Neuronal stem cell (in vitro differentiated cells): Measurements from ENCODE around the gene CLIP4.

Source experiments
- DNase-seq: peaks from one replicate; pipeline ENCODE4 v3.0.0-alpha.2; 2013; ENCODE audit warnings: low spot score
- H2AFZ ChIP-seq: one replicate; pipeline ENCODE4 v1.6.1; 2013; ENCODE audit warnings: mild to moderate bottlenecking, low read length, inconsistent platforms
- H2AK5ac ChIP-seq: 2 replicates; pipeline ENCODE4 v1.6.1; 2013; ENCODE audit warnings: low read depth, mild to moderate bottlenecking, inconsistent platforms, low read length, moderate library complexity, mixed read lengths
- H2BK120ac ChIP-seq: 2 replicates; pipeline ENCODE4 v1.6.1; 2013; ENCODE audit warnings: low read depth, mild to moderate bottlenecking, inconsistent platforms, low read length, moderate library complexity, mixed read lengths
- H2BK12ac ChIP-seq: one replicate; pipeline ENCODE4 v1.6.1; 2013; ENCODE audit warnings: low read length, inconsistent platforms
- H2BK15ac ChIP-seq: 2 replicates; pipeline ENCODE4 v1.6.1; 2013; ENCODE audit warnings: mild to moderate bottlenecking, low read length, inconsistent platforms, mixed read lengths
- H2BK5ac ChIP-seq: one replicate; pipeline ENCODE4 v1.6.1; 2013; ENCODE audit warnings: inconsistent platforms, mild to moderate bottlenecking, low read length, moderate library complexity
- H3K14ac ChIP-seq: one replicate; pipeline ENCODE4 v1.6.1; 2013; ENCODE audit warnings: low read length, inconsistent platforms
- H3K18ac ChIP-seq: 2 replicates; pipeline ENCODE4 v1.6.1; 2013; ENCODE audit warnings: low read length, inconsistent platforms
- H3K23ac ChIP-seq: 2 replicates; pipeline ENCODE4 v1.6.1; 2013; ENCODE audit warnings: low read depth, mild to moderate bottlenecking, mixed read lengths, low read length, inconsistent platforms; ENCODE audit not compliant: poor library complexity
- H3K27ac ChIP-seq: replicated peaks from 3 replicates; pipeline ENCODE4 v1.5.1; 2013; ENCODE audit warnings: low read length, inconsistent platforms
- H3K27me3 ChIP-seq, 3 experiments: 2 replicates each; pipeline ENCODE4 v1.6.1; 2013; ENCODE audit warnings: low read length in 3 of 3, mild to moderate bottlenecking in 2 of 3, inconsistent platforms in 1 of 3, low read depth in 1 of 3, mixed read lengths in 1 of 3, moderate library complexity in 1 of 3; ENCODE audit not compliant: control insufficient read depth in 3 of 3, insufficient read depth in 3 of 3
- H3K36me3 ChIP-seq, 2 donors: replicated peaks in 1 of 2; 2 replicates each; pipeline ENCODE4 v1.6.1; 2013; ENCODE audit warnings: low read length in 2 of 2; ENCODE audit not compliant: control insufficient read depth in 2 of 2, insufficient read depth in 2 of 2
- H3K4ac ChIP-seq: 2 replicates; pipeline ENCODE4 v1.6.1; 2013; ENCODE audit warnings: inconsistent platforms, mild to moderate bottlenecking, low read length, moderate library complexity
- H3K4me1 ChIP-seq, 2 donors: 1 replicate in 1 of 2; 2 replicates in 1 of 2; pipeline ENCODE4 v1.6.1; 2013; ENCODE audit warnings: low read length in 2 of 2, low read depth in 1 of 2; ENCODE audit not compliant: control insufficient read depth in 2 of 2, insufficient read depth in 1 of 2
- H3K4me2 ChIP-seq: one replicate; pipeline ENCODE4 v1.6.1; 2013; ENCODE audit warnings: mild to moderate bottlenecking, low read length, inconsistent platforms; ENCODE audit not compliant: insufficient read depth, poor library complexity, severe bottlenecking
- H3K4me3 ChIP-seq, 2 donors: 2 replicates each; pipeline ENCODE4 v1.5.1; 2013; ENCODE audit warnings: low read length in 2 of 2, mild to moderate bottlenecking in 2 of 2, inconsistent platforms in 1 of 2, moderate library complexity in 1 of 2
- H3K79me1 ChIP-seq: one replicate; pipeline ENCODE4 v1.6.1; 2013; ENCODE audit warnings: low read depth, mild to moderate bottlenecking, inconsistent platforms, low read length, moderate library complexity
- H3K9ac ChIP-seq: one replicate; pipeline ENCODE4 v1.6.1; 2013; ENCODE audit warnings: mild to moderate bottlenecking, low read depth, low read length, inconsistent platforms; ENCODE audit not compliant: poor library complexity
- H3K9me3 ChIP-seq, 2 donors: replicated peaks in 1 of 2; 2 replicates each; pipeline versions ENCODE3 to v1.6.1; 2013; ENCODE audit warnings: low read length in 2 of 2, mild to moderate bottlenecking in 2 of 2, inconsistent platforms in 1 of 2, low read depth in 1 of 2, mixed read lengths in 1 of 2, moderate library complexity in 1 of 2; ENCODE audit not compliant: control insufficient read depth in 2 of 2, insufficient read depth in 1 of 2
- H4K8ac ChIP-seq: one replicate; pipeline ENCODE4 v1.6.1; 2013; ENCODE audit warnings: low read depth, mild to moderate bottlenecking, inconsistent platforms, low read length, moderate library complexity
- H4K91ac ChIP-seq: one replicate; pipeline ENCODE4 v1.6.1; 2013; ENCODE audit warnings: low read length, low read depth, mild to moderate bottlenecking, inconsistent platforms; ENCODE audit not compliant: poor library complexity
- WGBS, 2 donors: extraction: QIAGEN DNeasy Blood & Tissue Kit; methylation state at CpG; one replicate each; pipeline ENCODE4 v1.1.7; 2013; ENCODE audit warnings: missing lambda C conversion rate in 2 of 2, mixed read lengths in 1 of 2; ENCODE audit not compliant: insufficient read length in 2 of 2, insufficient replicate concordance in 1 of 2; ENCODE audit errors: extremely low coverage in 2 of 2; 5-methylcytosine and 5-hydroxymethylcytosine counted together

The CLIP4 gene

DNA sequence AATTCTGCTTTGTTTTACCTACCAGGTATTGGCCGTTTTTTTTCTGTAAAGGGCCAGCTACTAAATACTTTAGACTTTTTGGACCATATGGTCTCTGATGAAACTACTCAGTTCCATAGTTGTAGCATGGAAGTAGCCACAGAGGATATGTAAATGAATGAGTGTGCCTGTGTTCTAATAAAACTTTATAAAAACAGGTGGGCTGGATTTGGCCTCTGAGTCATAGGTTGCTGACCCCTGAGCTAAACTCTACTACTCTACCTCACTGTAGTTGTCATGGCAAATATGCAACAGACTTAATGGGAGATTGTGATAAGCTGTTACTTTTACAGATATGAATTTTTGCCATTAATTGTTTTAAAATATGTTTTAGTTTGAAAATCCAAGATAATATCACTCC, 19.7 kb downstream of the CLIP4 start:
- no peak overlapping the region for H2BK15ac ChIP-seq
- H3K4me1 ChIP-seq = peaks cover under 1 to 6% of the 10 kb centered on the region in 2 donors
- no peak overlapping the region for H2BK12ac ChIP-seq
- H3K36me3 ChIP-seq = no peaks in the 10 kb centered on the region
- no peak for DNase-seq
- H3K4ac ChIP-seq = no peak overlapping the region
- H3K27me3 ChIP-seq = no peaks in the 10 kb centered on the region
- no peak overlapping the region for H3K9ac ChIP-seq
- H3K4me3 ChIP-seq = no peak overlapping the region
- no peak overlapping the region for H3K27ac ChIP-seq
- no peak overlapping the region for H4K8ac ChIP-seq
- WGBS, 2 donors = no CpG with 5 or more reads among the region's 1 CpG
- no peak overlapping the region for H3K4me2 ChIP-seq
- no peak overlapping the region for H2BK120ac ChIP-seq
- no peak overlapping the region for H2AK5ac ChIP-seq
- H3K23ac ChIP-seq = no peak overlapping the region
- no peak overlapping the region for H3K18ac ChIP-seq
- H3K9me3 ChIP-seq = peaks cover 0 to 13% of the 10 kb centered on the region in 2 donors
- H2BK5ac ChIP-seq = no peak overlapping the region
- H4K91ac ChIP-seq = no peak overlapping the region
- no peaks in the 10 kb centered on the region for H3K79me1 ChIP-seq
- no peak overlapping the region for H2AFZ ChIP-seq
- no peak overlapping the region for H3K14ac ChIP-seq

- Histone ChIP-seq H3K79me1 (no peaks in the 10 kb centered on the region), H4K91ac (no peak overlapping the region), H3K4me3 (no peak overlapping the region), H3K36me3 (peaks cover 0 to 6% of the 10 kb centered on the region in 2 donors), H4K8ac (no peak overlapping the region), H3K9ac (no peak overlapping the region), H2BK5ac (no peak overlapping the region), H2BK15ac (no peak overlapping the region), H3K4me2 (no peak overlapping the region), H2AK5ac (no peak overlapping the region), H3K27ac (no peak overlapping the region), H3K23ac (no peak overlapping the region), H2BK120ac (no peak overlapping the region), H2AFZ (no peak overlapping the region), H3K4me1 (no peaks in the 10 kb centered on the region), H3K9me3 (peaks cover 0 to 13% of the 10 kb centered on the region in 2 donors), H3K4ac (no peak overlapping the region), H2BK12ac (no peak overlapping the region), H3K18ac (no peak overlapping the region), H3K27me3 (no peaks in the 10 kb centered on the region), H3K14ac (no peak overlapping the region)
- no peak for DNase-seq
- no CpG with 5 or more reads among the region's 3 CpGs for WGBS, 2 donors
Observed at GRCh38 chr2:29139152-29139551, 23.9 kb downstream of the CLIP4 start.

- peaks cover 0 to 7% of the 10 kb centered on the region in 2 donors for H3K36me3 ChIP-seq
- H3K23ac ChIP-seq = no peak overlapping the region
- no peak overlapping the region for H3K4me2 ChIP-seq
- no peak overlapping the region for H3K9ac ChIP-seq
- no peak overlapping the region for H2BK120ac ChIP-seq
- no peaks in the 10 kb centered on the region for H3K4me1 ChIP-seq
- WGBS, 2 donors = no CpG with 5 or more reads among the region's 1 CpG
- no peak overlapping the region for H3K4ac ChIP-seq
- H3K14ac ChIP-seq = no peak overlapping the region
- no peak overlapping the region for H2AFZ ChIP-seq
- no peaks in the 10 kb centered on the region for H3K27me3 ChIP-seq
- H2BK5ac ChIP-seq = no peak overlapping the region
- DNase-seq = no peak
- H3K18ac ChIP-seq = no peak overlapping the region
- H4K8ac ChIP-seq = no peak overlapping the region
- no peak overlapping the region for H4K91ac ChIP-seq
- no peak overlapping the region for H2BK15ac ChIP-seq
- H2BK12ac ChIP-seq = no peak overlapping the region
- no peaks in the 10 kb centered on the region for H3K79me1 ChIP-seq
- H3K9me3 ChIP-seq = peaks cover 0 to 13% of the 10 kb centered on the region in 2 donors
- H3K27ac ChIP-seq = no peak overlapping the region
- H3K4me3 ChIP-seq = no peak overlapping the region
- H2AK5ac ChIP-seq = no peak overlapping the region
Observed at GRCh38 chr2:29139731-29140130, 24.5 kb downstream of the CLIP4 start.

GRCh38 chr2:29143657-29144056, 28.4 kb downstream of the CLIP4 start:
- H3K27me3 ChIP-seq = no peaks in the 10 kb centered on the region
- H2BK15ac ChIP-seq = no peak overlapping the region
- no peak overlapping the region for H4K91ac ChIP-seq
- no peak overlapping the region for H3K4me2 ChIP-seq
- no peak for DNase-seq
- no CpG with 5 or more reads among the region's 6 CpGs for WGBS, 2 donors
- H2AFZ ChIP-seq = no peak overlapping the region
- H3K4ac ChIP-seq = no peak overlapping the region
- H4K8ac ChIP-seq = no peak overlapping the region
- no peak overlapping the region for H2BK12ac ChIP-seq
- peaks cover 0 to 2% of the 10 kb centered on the region in 2 donors for H3K4me1 ChIP-seq
- no peak overlapping the region for H3K9ac ChIP-seq
- no peak overlapping the region for H3K14ac ChIP-seq
- H3K23ac ChIP-seq = no peak overlapping the region
- H2BK120ac ChIP-seq = no peak overlapping the region
- H2BK5ac ChIP-seq = no peak overlapping the region
- H3K36me3 ChIP-seq = peaks cover 0 to 7% of the 10 kb centered on the region in 2 donors
- H3K27ac ChIP-seq = no peak overlapping the region
- no peak overlapping the region for H2AK5ac ChIP-seq
- no peaks in the 10 kb centered on the region for H3K79me1 ChIP-seq
- H3K18ac ChIP-seq = no peak overlapping the region
- H3K4me3 ChIP-seq = no peak overlapping the region
- peaks cover 0 to 8% of the 10 kb centered on the region in 2 donors for H3K9me3 ChIP-seq
